ENCODE measurements around the gene SPG11. TPM values are rescaled to one million over a fixed set of nuclear protein-coding genes. Genes with fewer than 3 reads are reported as not detected.

The SPG11 gene
- total and polyA plus RNA-seq, 2 experiments from 2014 or later, result 23.3 to 42.2 TPM

DNA sequence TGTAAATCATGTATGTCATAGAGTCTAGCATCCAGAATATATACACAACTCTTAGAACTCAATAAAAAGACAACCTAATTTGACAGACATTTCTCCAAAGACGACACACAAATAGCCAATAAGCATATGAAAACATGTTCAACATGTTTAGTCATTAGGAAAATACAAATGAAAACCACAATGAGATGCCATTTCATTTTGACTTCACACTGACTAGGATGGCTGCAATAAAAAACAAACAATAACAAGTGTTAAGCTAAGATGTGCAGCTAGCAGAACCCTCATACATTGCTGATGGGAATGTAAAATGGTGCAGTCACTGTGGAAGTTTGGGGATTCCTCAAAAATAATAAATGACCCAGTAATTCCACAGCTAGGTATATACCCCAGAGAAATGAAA is 16.4 kb downstream of the SPG11 start:
- Histone ChIP-seq H3K27ac (ENCODE audit: low read depth) (no peak overlapping the region), H3K27me3 (ENCODE audit: insufficient read depth) (no peaks in the 10 kb centered on the region), H3K4me2 (no peak overlapping the region), H2AFZ (no peak overlapping the region), H3K4me3 (no peak overlapping the region), H3K36me3 (ENCODE audit: insufficient read depth) (peaks cover 10% of the 10 kb centered on the region), H3F3A (replicated peaks; ENCODE audit: low read depth) (no peaks in the 10 kb centered on the region), H4K20me1 (replicated peaks; ENCODE audit: insufficient read depth) (no peaks in the 10 kb centered on the region), H3K9me2 (ENCODE audit: insufficient read depth) (no peaks in the 10 kb centered on the region), H3K4me1 (ENCODE audit: insufficient read depth) (no peaks in the 10 kb centered on the region), H3K79me2 (replicated peaks; ENCODE audit: insufficient read depth) (peaks cover 28% of the 10 kb centered on the region)
- Mint-ChIP-seq H3K36me3 (ENCODE audit: low read depth) (peaks cover 67% of the 10 kb centered on the region), H3K9me3 (peaks cover 5% of the 10 kb centered on the region; the same call in 1 of the 3 replicates), H3K27ac (no peak overlapping the region), H3K27me3 (ENCODE audit: insufficient read depth, low read depth, poor library complexity) (peaks cover 8% of the 10 kb centered on the region), H3K4me3 (no peak overlapping the region), H3K4me1 (peaks cover 5% of the 10 kb centered on the region; the same call in 1 of the 3 replicates)
- no peak for DNase-seq (ENCODE audit: low spot score)
- TF ChIP-seq ZNF462 (CRISPR knock-in tag; IDR thresholded peaks at IDR 0.05) (no peak), POLR2AphosphoS5 (IDR thresholded peaks at IDR 0.05; ENCODE audit: low read depth) (no peak), ZNF114 (CRISPR knock-in tag; IDR thresholded peaks at IDR 0.05) (no peak), JUNB (IDR thresholded peaks at IDR 0.05; ENCODE audit: unreplicated experiment) (no peak), CREB1 (CRISPR knock-in tag; IDR thresholded peaks at IDR 0.05; ENCODE audit: low read depth) (no peak), STAT1 (IDR thresholded peaks at IDR 0.05; ENCODE audit: unreplicated experiment) (no peak), EZH2phosphoT487 (IDR thresholded peaks at IDR 0.05; ENCODE audit: unreplicated experiment) (no peak), EZH2 (IDR thresholded peaks at IDR 0.05; ENCODE audit: low read depth, unreplicated experiment) (no peak), NANOG (IDR thresholded peaks at IDR 0.05; ENCODE audit: borderline replicate concordance) (no peak), REST (IDR thresholded peaks at IDR 0.05; ENCODE audit: unreplicated experiment) (no peak), ZNF331 (CRISPR knock-in tag; IDR thresholded peaks at IDR 0.05; ENCODE audit: low read depth) (no peak)
- TF ChIP-seq, protein P1, sequence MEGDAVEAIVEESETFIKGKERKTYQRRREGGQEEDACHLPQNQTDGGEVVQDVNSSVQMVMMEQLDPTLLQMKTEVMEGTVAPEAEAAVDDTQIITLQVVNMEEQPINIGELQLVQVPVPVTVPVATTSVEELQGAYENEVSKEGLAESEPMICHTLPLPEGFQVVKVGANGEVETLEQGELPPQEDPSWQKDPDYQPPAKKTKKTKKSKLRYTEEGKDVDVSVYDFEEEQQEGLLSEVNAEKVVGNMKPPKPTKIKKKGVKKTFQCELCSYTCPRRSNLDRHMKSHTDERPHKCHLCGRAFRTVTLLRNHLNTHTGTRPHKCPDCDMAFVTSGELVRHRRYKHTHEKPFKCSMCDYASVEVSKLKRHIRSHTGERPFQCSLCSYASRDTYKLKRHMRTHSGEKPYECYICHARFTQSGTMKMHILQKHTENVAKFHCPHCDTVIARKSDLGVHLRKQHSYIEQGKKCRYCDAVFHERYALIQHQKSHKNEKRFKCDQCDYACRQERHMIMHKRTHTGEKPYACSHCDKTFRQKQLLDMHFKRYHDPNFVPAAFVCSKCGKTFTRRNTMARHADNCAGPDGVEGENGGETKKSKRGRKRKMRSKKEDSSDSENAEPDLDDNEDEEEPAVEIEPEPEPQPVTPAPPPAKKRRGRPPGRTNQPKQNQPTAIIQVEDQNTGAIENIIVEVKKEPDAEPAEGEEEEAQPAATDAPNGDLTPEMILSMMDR (conservative IDR thresholded peaks at IDR 0.05; ENCODE audit: low read depth in 2 of 2), result no peak
- TF ChIP-seq, protein P2, sequence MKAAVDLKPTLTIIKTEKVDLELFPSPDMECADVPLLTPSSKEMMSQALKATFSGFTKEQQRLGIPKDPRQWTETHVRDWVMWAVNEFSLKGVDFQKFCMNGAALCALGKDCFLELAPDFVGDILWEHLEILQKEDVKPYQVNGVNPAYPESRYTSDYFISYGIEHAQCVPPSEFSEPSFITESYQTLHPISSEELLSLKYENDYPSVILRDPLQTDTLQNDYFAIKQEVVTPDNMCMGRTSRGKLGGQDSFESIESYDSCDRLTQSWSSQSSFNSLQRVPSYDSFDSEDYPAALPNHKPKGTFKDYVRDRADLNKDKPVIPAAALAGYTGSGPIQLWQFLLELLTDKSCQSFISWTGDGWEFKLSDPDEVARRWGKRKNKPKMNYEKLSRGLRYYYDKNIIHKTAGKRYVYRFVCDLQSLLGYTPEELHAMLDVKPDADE (IDR thresholded peaks at IDR 0.05), result no peak
- no peak for ATAC-seq

All from GM23338 (cell line).